DMS153 treated with DMSO at 0.1 percent for 48 hours (cell line): Measurements from ENCODE around the gene GIPC2.
"Not testable (repeated sequence)": the region's sequence is repeated elsewhere in the genome, so short reads cannot be mapped to it uniquely, and the experiment has no call there.

Experiments
- DNase-seq: peaks from one replicate; lab custom pipeline; 2025; ENCODE audit not compliant: unreplicated experiment; lab: John Stamatoyannopoulos, UW

Gene GIPC2

GRCh38 chr1:78068681-78069283 is 23.0 kb downstream of the GIPC2 start:
- no peak for DNase-seq

GRCh38 chr1:78069784-78070183 is 24.0 kb downstream of the GIPC2 start:
- DNase-seq = no peak

- DNase-seq = no peak
Measured at GRCh38 chr1:78070210-78070609, 24.4 kb downstream of the GIPC2 start.

GRCh38 chr1:78070758-78071157 is 25.0 kb downstream of the GIPC2 start:
- DNase-seq = no peak

- DNase-seq = no peak
Measured at GRCh38 chr1:78071696-78072095, 25.9 kb downstream of the GIPC2 start.

- no peak for DNase-seq
Measured at GRCh38 chr1:78072216-78072615, 26.4 kb downstream of the GIPC2 start.

- no peak for DNase-seq
Measured at GRCh38 chr1:78073441-78073840, 27.7 kb downstream of the GIPC2 start.

GRCh38 chr1:78075621-78076020 is 29.9 kb downstream of the GIPC2 start:
- DNase-seq = no peak

GRCh38 chr1:78078358-78078757 is 32.6 kb downstream of the GIPC2 start:
- DNase-seq = no peak

- no peak for DNase-seq
Measured at GRCh38 chr1:78079580-78079979, 33.8 kb downstream of the GIPC2 start.

GRCh38 chr1:78080767-78081166 is 35.0 kb downstream of the GIPC2 start:
- no peak for DNase-seq

GRCh38 chr1:78081980-78082860 is 36.5 kb downstream of the GIPC2 start:
- no peak for DNase-seq

- not testable (repeated sequence) for DNase-seq
Measured at GRCh38 chr1:78084639-78085038, 38.9 kb downstream of the GIPC2 start.

GRCh38 chr1:78086697-78087096 is 40.9 kb downstream of the GIPC2 start:
- no peak for DNase-seq

- DNase-seq = no peak
Measured at GRCh38 chr1:78088015-78088414, 42.2 kb downstream of the GIPC2 start.

GRCh38 chr1:78088486-78088885 is 42.7 kb downstream of the GIPC2 start:
- no peak for DNase-seq

GRCh38 chr1:78089010-78089409 is 43.2 kb downstream of the GIPC2 start:
- DNase-seq = no peak

GRCh38 chr1:78090472-78091133 is 44.8 kb downstream of the GIPC2 start:
- DNase-seq = no peak

GRCh38 chr1:78091215-78091813 is 45.5 kb downstream of the GIPC2 start:
- no peak for DNase-seq

- no peak for DNase-seq
Measured at GRCh38 chr1:78091886-78092285, 46.1 kb downstream of the GIPC2 start.

GRCh38 chr1:78092643-78093042 is 46.9 kb downstream of the GIPC2 start:
- no peak for DNase-seq

- no peak for DNase-seq
Measured at GRCh38 chr1:78093560-78093959, 47.8 kb downstream of the GIPC2 start.
